ENCODE results near the gene UNC5C.

UNC5C gene

DNA sequence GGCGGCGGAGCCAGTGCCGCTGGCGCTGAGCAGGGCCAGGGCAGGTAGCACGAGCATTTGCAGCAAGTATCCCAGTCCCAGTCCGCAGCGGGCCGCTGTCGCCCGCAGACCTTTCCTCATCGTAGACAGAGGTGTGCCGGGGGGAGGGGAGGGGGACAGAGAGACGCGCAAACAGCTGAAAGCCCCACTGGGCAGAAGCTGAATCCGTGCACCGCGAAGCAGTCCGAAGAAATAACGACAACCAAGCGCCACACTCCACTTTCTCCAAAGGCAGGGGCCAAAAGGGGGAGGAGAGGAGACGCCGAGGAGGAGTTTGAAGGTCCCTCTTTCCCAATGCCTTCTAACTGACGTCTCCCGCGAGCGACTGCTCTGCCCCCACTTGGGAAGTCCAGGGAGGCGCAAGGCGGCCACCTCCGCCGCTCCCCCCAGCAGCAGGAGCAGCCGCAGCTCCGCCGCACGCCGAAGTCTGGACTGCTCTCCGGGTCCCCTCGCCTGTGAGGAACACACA is at the start of gene UNC5C:
UNC5C (minus strand) TSS at position 236 of the 508 bp plus-strand sequence.
- DNase-seq (ENCODE audit: low read depth in 4 of 4, low spot score in 1 of 4), result no peak

DNA sequence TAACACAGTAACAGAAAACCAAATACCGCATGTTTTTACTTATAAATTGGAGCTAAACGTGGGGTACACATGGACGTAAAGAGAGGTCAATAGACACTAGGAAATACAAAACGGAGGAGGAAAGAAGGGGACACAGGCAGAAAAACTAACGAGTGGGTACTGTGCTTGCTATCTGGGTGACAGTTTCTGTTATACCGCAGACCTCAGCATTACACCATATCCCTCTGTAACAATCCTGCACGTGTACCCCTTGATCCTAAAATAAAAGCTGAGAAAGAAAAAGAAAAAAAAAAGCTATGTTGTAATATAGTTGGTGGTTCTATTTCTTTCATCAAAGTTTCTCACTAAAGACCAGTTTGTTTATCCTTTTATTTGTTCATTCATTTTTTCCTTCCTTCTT is 47.9 kb upstream of the UNC5C start:
- DNase-seq (ENCODE audit: low read depth in 4 of 4, low spot score in 1 of 4), result no peak

GRCh38 chr4:95594629-95595028 is 45.9 kb upstream of the UNC5C start:
- DNase-seq (ENCODE audit: low read depth in 4 of 4, low spot score in 1 of 4), result no peak

DNA sequence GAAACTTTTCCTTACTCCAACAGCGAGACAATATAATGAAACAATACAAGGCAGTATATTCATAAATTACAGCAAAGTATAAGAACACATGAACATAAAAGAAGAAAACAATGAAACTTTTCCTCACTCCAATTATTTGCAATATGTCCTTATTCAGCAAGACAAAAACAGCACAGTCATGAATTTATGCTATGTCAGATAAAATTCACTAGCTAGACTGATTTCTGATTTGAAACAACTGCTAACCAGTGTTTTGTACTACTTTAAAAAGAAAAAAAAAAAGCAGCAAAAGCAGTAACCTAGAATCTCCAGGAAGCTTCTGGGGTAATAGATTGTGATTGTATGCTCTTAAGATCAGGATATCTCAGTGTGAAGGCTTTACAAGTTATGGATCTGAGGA is 45.2 kb upstream of the UNC5C start:
- no peak for DNase-seq (ENCODE audit: low read depth in 4 of 4, low spot score in 1 of 4)

DNA sequence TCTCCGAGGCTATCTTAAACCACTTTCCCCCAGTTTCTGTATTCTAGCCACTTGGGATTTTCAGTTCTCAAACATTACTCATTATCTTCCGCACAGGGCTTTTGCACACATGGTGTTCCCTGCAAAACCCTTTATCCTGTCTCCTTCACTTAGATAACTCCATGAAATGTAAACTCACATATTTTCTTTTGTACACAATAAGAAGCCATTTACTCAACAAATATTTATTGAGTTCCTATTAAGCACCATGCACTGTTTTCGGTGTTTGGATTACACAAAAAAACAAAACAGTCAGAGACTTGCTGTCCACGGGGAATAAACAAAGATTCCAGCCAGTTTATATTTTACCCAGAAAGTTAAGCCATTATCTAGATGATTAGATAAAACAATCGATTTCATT is 42.5 kb upstream of the UNC5C start:
- no peak for DNase-seq (ENCODE audit: low read depth in 4 of 4, low spot score in 1 of 4)

DNA sequence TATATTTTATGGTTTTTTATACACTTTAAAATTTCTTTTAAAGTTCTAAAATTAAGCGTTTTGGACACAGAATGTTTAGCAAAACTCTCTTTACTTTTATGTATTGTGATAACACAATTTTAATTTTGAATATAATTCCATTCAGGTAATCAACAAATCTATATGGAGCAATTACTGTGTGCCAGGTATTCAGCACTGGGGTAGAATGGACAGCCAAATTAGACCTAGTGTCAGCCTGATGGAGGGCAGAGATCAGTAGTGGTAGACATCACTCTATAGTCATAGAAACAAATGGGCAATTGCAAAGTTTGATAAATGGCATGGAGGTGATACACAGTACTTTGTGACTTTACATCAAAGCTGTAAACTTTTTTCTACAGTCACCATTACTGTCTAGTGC is 41.8 kb upstream of the UNC5C start:
- no peak for DNase-seq (ENCODE audit: low read depth in 4 of 4, low spot score in 1 of 4)

DNA sequence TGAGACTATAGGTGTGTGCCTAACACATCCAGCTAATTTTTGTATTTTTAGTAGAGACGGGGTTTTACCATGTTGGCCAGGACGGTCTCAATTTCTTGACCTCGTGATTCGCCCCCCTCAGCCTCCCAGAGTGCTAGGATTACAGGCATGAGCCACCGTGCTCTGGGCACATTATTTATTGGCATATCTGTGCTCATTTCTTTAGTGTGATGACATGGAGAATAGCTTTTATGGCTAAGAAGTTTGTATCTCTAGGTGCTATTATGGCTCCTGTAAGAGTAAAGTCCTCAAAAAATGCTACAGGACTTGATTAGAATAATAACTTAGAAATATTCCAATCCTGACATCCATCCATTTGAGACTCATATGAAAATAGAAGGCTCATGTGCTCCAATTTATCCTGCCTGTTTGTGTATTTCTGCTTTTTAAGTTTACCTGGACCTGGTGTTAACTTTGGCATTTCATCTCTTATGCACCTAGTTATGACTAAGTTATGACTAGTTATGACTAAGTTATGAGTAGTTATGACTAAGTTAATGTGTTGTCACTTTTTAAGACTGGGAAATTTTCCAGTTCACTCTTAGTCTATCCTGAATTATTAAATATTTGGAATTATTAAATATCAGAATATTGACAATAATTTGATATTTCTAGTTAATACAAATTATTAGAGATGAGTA is 36.4 kb upstream of the UNC5C start:
- no peak for DNase-seq (ENCODE audit: low read depth in 4 of 4, low spot score in 1 of 4)

- DNase-seq (ENCODE audit: low read depth in 4 of 4, low spot score in 1 of 4), result no peak
These were observed 31.5 kb upstream of the UNC5C start for GRCh38 chr4:95580226-95580625.

DNA sequence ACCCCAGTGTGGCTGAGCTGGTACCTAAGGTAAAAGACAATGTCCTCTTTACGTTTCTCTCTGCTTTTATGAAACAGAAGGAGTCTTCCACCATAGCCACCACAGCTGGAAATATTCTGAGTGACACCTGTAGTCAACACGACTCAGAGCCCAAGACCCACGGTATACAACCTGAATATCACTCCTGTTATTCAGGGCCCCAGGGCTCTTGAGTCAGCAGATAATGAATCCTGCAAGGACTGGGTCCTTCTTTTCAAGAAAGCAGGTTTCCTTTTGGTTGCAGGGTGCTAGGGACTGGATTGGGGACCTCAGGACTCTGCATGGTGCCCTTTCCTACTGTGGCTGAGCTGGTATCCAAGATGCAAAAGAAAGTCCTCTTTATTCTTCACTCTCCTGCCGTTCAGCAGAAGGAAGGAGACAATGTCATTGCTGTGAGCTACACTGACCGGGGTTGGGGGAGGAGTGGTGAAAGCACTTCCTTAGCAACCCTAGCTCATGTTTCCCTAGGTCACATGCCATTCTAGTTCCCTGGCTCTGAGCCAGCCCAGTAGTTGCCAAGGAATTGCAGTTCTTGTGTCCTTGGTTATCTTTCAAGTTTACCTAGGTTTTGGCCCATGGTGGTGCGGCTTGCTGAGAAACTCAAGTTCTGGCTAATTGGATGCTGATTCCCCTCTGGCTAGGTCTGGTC is 23.7 kb upstream of the UNC5C start:
- no peak for DNase-seq (ENCODE audit: low read depth in 4 of 4, low spot score in 1 of 4)

DNA sequence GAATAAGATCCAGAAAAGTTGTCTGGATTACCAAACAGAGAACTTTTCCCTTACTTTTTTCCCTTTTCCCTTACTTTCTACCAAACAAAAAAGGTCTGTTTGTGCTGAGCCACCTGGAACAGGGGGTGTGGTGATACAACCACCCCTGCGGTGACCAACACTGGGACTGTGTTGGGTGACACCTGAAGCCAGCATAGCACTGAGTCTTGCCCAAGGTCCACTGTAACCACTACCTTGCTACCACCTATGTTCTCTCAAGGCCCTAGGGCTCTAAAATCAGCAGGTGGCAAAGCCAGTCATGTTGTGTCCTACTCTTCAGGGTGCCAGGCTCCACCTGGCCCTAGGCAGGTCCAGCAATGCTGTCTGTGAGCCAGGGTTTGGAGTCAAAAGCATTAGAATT is 22.8 kb upstream of the UNC5C start:
- DNase-seq (ENCODE audit: low read depth in 4 of 4, low spot score in 1 of 4), result no peak

GRCh38 chr4:95563638-95564337 is 15.0 kb upstream of the UNC5C start:
- DNase-seq (ENCODE audit: low read depth in 4 of 4, low spot score in 1 of 4), result no peak

GRCh38 chr4:95560774-95561173 is 12.0 kb upstream of the UNC5C start:
- no peak for DNase-seq (ENCODE audit: low read depth in 4 of 4, low spot score in 1 of 4)

GRCh38 chr4:95556207-95556859 is 7.6 kb upstream of the UNC5C start:
- no peak for DNase-seq (ENCODE audit: low read depth in 4 of 4, low spot score in 1 of 4)

- no peak for DNase-seq (ENCODE audit: low read depth in 4 of 4, low spot score in 1 of 4)
These were observed 4.3 kb upstream of the UNC5C start for GRCh38 chr4:95552942-95553550.

- DNase-seq (ENCODE audit: low read depth in 4 of 4, low spot score in 1 of 4), result no peak
These were observed 2.9 kb upstream of the UNC5C start for GRCh38 chr4:95551653-95552052.

DNA sequence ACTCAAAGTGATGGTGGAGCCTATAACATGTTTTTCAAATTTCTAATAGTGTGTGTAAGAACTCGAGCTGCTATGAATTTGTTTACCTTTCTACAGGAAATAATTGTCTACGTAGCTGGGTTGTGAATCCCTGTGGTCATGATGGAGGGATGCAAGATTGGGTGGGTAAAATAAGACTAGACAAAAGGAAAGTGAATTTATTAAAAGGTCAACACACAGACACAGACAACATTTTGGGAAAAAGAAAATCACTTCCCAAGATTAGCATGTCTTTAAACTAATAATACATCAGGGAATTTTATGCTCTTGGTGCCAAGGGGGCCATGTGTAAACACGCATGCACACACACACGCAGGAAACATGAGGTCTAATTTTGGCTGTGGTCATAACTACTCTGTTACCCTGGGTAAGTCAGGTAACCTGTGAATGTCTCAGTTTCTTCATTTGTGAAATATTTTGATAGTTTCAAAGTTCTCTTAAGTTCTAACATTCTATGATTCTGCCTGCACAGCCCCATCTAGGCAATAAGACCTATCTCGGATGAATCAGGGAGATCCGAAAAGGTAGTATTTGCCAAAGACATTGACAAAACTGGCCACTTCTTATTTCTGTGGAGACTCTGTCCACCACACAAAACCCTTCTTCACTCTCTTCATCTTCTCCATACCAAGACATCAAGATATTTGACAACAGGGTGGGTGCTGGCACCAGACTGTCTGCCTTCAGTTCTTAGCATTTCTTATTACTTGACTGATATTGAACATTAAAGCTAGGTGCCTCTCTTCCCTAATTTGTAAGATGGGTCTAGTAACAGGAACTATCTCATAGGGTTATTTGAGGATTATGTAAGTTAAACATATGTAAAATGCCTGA is 1.6 kb upstream of the UNC5C start:
- DNase-seq (ENCODE audit: low read depth in 4 of 4, low spot score in 1 of 4), result no peak

GRCh38 chr4:95549246-95550114 is 707 bp upstream of the UNC5C start:
- no peak for DNase-seq (ENCODE audit: low read depth in 4 of 4, low spot score in 1 of 4)

GRCh38 chr4:95547715-95548471 is 880 bp downstream of the UNC5C start:
- no peak for DNase-seq (ENCODE audit: low read depth in 4 of 4, low spot score in 1 of 4)
